GM18505 (cell line): Measurements from ENCODE around the gene NT5C2.

Source experiments
- ATAC-seq: cut with Tn5 transposase; IDR thresholded peaks from one replicate; pipeline ENCODE4 v1.9.1; 2021; ENCODE audit not compliant: unreplicated experiment
- POLR2A ChIP-seq: IDR thresholded peaks from 4 replicates; pipeline ENCODE4 v1.6.1; 2011; ENCODE audit warnings: borderline replicate concordance; ENCODE audit not compliant: insufficient read depth, insufficient read length; ENCODE audit errors: extremely low read depth

The NT5C2 gene

GRCh38 chr10:103042129-103042528, 150.9 kb downstream of the NT5C2 start:
- TF ChIP-seq POLR2A: no peak
- ATAC-seq: no peak

GRCh38 chr10:103041391-103041790, 151.7 kb downstream of the NT5C2 start:
- ATAC-seq: no peak
- no peak for TF ChIP-seq POLR2A

GRCh38 chr10:103040418-103040817, 152.7 kb downstream of the NT5C2 start:
- TF ChIP-seq POLR2A: no peak
- ATAC-seq: no peak

GRCh38 chr10:103038570-103038969, 154.5 kb downstream of the NT5C2 start:
- no peak for TF ChIP-seq POLR2A

More at GRCh38 chr10:103038570-103038969, 154.5 kb downstream of the NT5C2 start:
- ATAC-seq: no peak
